IPS-18a (cell line): ENCODE data around the gene PRADC1.

ENCODE experiments used
- H3K27ac ChIP-seq: one replicate; pipeline ENCODE4 v1.5.1; 2013; ENCODE audit warnings: low read length
- H3K27me3 ChIP-seq: one replicate; pipeline ENCODE4 v1.6.1; 2013; ENCODE audit warnings: mild to moderate bottlenecking, low read length; ENCODE audit not compliant: control insufficient read depth, insufficient read depth
- H3K36me3 ChIP-seq: one replicate; pipeline ENCODE4 v1.6.1; 2013; ENCODE audit warnings: low read depth, low read length; ENCODE audit not compliant: control insufficient read depth
- H3K4me1 ChIP-seq: one replicate; pipeline ENCODE4 v1.6.1; 2013; ENCODE audit warnings: low read depth, low read length; ENCODE audit not compliant: control insufficient read depth
- H3K4me3 ChIP-seq: one replicate; pipeline ENCODE4 v1.5.1; 2013; ENCODE audit warnings: low read length
- H3K9ac ChIP-seq: one replicate; pipeline ENCODE4 v1.6.1; 2013; ENCODE audit warnings: mild to moderate bottlenecking, low read length, moderate library complexity
- H3K9me3 ChIP-seq: one replicate; pipeline ENCODE4 v1.6.1; 2013; ENCODE audit warnings: low read depth, low read length; ENCODE audit not compliant: control insufficient read depth

The PRADC1 gene

GRCh38 chr2:73249636-73250035 lies 16.6 kb upstream of the PRADC1 start:
- Histone ChIP-seq H3K36me3 (peaks cover 87% of the 10 kb centered on the region), H3K4me1 (no peaks in the 10 kb centered on the region), H3K27me3 (no peaks in the 10 kb centered on the region), H3K9me3 (no peaks in the 10 kb centered on the region), H3K27ac (no peak overlapping the region), H3K9ac (no peak overlapping the region), H3K4me3 (no peak overlapping the region)

- no peak overlapping the region for H3K9ac ChIP-seq
- H3K27me3 ChIP-seq, result no peaks in the 10 kb centered on the region
- H3K36me3 ChIP-seq, result peaks cover 92% of the 10 kb centered on the region
- H3K4me3 ChIP-seq, result no peak overlapping the region
- H3K4me1 ChIP-seq, result no peaks in the 10 kb centered on the region
- H3K9me3 ChIP-seq, result no peaks in the 10 kb centered on the region
- no peak overlapping the region for H3K27ac ChIP-seq
These were observed 13.8 kb upstream of the PRADC1 start for GRCh38 chr2:73246850-73247249.

- H3K27ac ChIP-seq, result no peak overlapping the region
- no peak overlapping the region for H3K9ac ChIP-seq
- peaks cover 90% of the 10 kb centered on the region for H3K36me3 ChIP-seq
- no peaks in the 10 kb centered on the region for H3K9me3 ChIP-seq
- no peaks in the 10 kb centered on the region for H3K27me3 ChIP-seq
- no peaks in the 10 kb centered on the region for H3K4me1 ChIP-seq
- no peak overlapping the region for H3K4me3 ChIP-seq
These were observed 11.5 kb upstream of the PRADC1 start for GRCh38 chr2:73244580-73244979.

- H3K9ac ChIP-seq, result no peak overlapping the region
- no peak overlapping the region for H3K4me3 ChIP-seq
- H3K9me3 ChIP-seq, result no peaks in the 10 kb centered on the region
- H3K36me3 ChIP-seq, result peaks cover 89% of the 10 kb centered on the region
- no peaks in the 10 kb centered on the region for H3K27me3 ChIP-seq
- H3K27ac ChIP-seq, result no peak overlapping the region
- H3K4me1 ChIP-seq, result no peaks in the 10 kb centered on the region
These were observed 11.0 kb upstream of the PRADC1 start for GRCh38 chr2:73243884-73244570.

- Histone ChIP-seq H3K36me3 (peaks cover 57% of the 10 kb centered on the region), H3K9ac (no peak overlapping the region), H3K4me3 (no peak overlapping the region), H3K9me3 (no peaks in the 10 kb centered on the region), H3K27ac (no peak overlapping the region), H3K27me3 (no peaks in the 10 kb centered on the region), H3K4me1 (peaks cover 15% of the 10 kb centered on the region)
These were observed 6.7 kb upstream of the PRADC1 start for GRCh38 chr2:73239776-73240175.

- Histone ChIP-seq H3K4me3 (no peak overlapping the region), H3K4me1 (peaks cover 15% of the 10 kb centered on the region), H3K27me3 (no peaks in the 10 kb centered on the region), H3K9ac (no peak overlapping the region), H3K27ac (no peak overlapping the region), H3K9me3 (no peaks in the 10 kb centered on the region), H3K36me3 (peaks cover 49% of the 10 kb centered on the region)
These were observed 5.9 kb upstream of the PRADC1 start for GRCh38 chr2:73238976-73239375.

GRCh38 chr2:73238149-73238548 lies 5.1 kb upstream of the PRADC1 start:
- Histone ChIP-seq H3K27ac (peak overlapping the region; percentile 6), H3K4me1 (peaks cover 15% of the 10 kb centered on the region), H3K27me3 (no peaks in the 10 kb centered on the region), H3K9me3 (no peaks in the 10 kb centered on the region), H3K36me3 (peaks cover 42% of the 10 kb centered on the region), H3K9ac (peak overlapping the region; percentile 44), H3K4me3 (peak overlapping the region; percentile 34)

- Histone ChIP-seq H3K9ac (no peak overlapping the region), H3K4me1 (peaks cover 15% of the 10 kb centered on the region), H3K27ac (no peak overlapping the region), H3K9me3 (no peaks in the 10 kb centered on the region), H3K36me3 (peaks cover 34% of the 10 kb centered on the region), H3K4me3 (no peak overlapping the region), H3K27me3 (no peaks in the 10 kb centered on the region)
These were observed 4.1 kb upstream of the PRADC1 start for GRCh38 chr2:73237168-73237567.

- peaks cover 22% of the 10 kb centered on the region for H3K36me3 ChIP-seq
- peak overlapping the region; percentile 99 for H3K4me3 ChIP-seq
- H3K9me3 ChIP-seq, result no peaks in the 10 kb centered on the region
- H3K9ac ChIP-seq, result peak overlapping the region; percentile 97
- no peaks in the 10 kb centered on the region for H3K27me3 ChIP-seq
- no peak overlapping the region for H3K27ac ChIP-seq
- H3K4me1 ChIP-seq, result peaks cover 15% of the 10 kb centered on the region
These were observed 2.4 kb upstream of the PRADC1 start for GRCh38 chr2:73235315-73236028.

GRCh38 chr2:73233932-73234832 lies 1.1 kb upstream of the PRADC1 start, which contains the start of gene CCT7:
Gene CCT7 (plus strand): TSS chr2:73234308. CDS start chr2:73234379, 71 bp downstream.
- H3K27ac ChIP-seq, result peak within 1 kb of the TSS; percentile 78
- H3K36me3 ChIP-seq, result peaks cover 10% of the 10 kb centered on the region
- peak within 1 kb of the TSS; percentile 99 for H3K4me3 ChIP-seq
- H3K9me3 ChIP-seq, result no peaks in the 10 kb centered on the region
- no peaks in the 10 kb centered on the region for H3K27me3 ChIP-seq
- H3K9ac ChIP-seq, result peak within 1 kb of the TSS; percentile 97
- H3K4me1 ChIP-seq, result peaks cover 15% of the 10 kb centered on the region

- Histone ChIP-seq H3K27me3 (no peaks in the 10 kb centered on the region), H3K9ac (peak overlapping the region; percentile 11), H3K36me3 (no peaks in the 10 kb centered on the region), H3K27ac (no peak overlapping the region), H3K9me3 (no peaks in the 10 kb centered on the region), H3K4me1 (peaks cover 9% of the 10 kb centered on the region), H3K4me3 (peak overlapping the region; percentile 99)
These were observed 461 bp downstream of the PRADC1 start for GRCh38 chr2:73232403-73233153.
